Type B pancreatic cell (in vitro differentiated cells): ENCODE measurements around the gene ISY1. TPM values are rescaled to one million over a fixed set of nuclear protein-coding genes. Genes with fewer than 3 reads are reported as not detected.
"Not testable (repeated sequence)": the region's sequence is repeated elsewhere in the genome, so short reads cannot be mapped to it uniquely, and the experiment has no call there.

Experiments used
- DNase-seq: peaks from one replicate; pipeline ENCODE4 v3.0.0; 2021; ENCODE audit warnings: mixed read lengths; ENCODE audit not compliant: unreplicated experiment; ENCODE audit errors: extremely low spot score
- H3K27ac Mint-ChIP-seq: 2 replicates; pipeline ENCODE4 v1.8.0; 2021; ENCODE audit warnings: mild to moderate bottlenecking, mixed read lengths
- H3K27me3 Mint-ChIP-seq: 2 replicates; pipeline ENCODE4 v1.8.0; 2021; ENCODE audit warnings: mixed read lengths
- H3K36me3 Mint-ChIP-seq: 2 replicates; pipeline ENCODE4 v1.8.0; 2021; ENCODE audit warnings: mixed read lengths
- H3K4me1 Mint-ChIP-seq: one replicate; pipeline ENCODE4 v1.8.0; 2021; ENCODE audit warnings: mixed read lengths; ENCODE audit not compliant: unreplicated experiment
- H3K4me3 Mint-ChIP-seq: 2 replicates; pipeline ENCODE4 v1.8.0; 2021; ENCODE audit warnings: mild to moderate bottlenecking, mixed read lengths
- H3K9me3 Mint-ChIP-seq: 2 replicates; pipeline ENCODE4 v1.8.0; 2021; ENCODE audit warnings: mixed read lengths
- CTCF ChIP-seq: fragments of 200-600 bp; sonication (generic); conservative IDR thresholded peaks from 2 replicates; pipeline ENCODE4 v1.5.0; 2021; ENCODE audit warnings: antibody characterized with exemption, mild to moderate bottlenecking
- total RNA-seq: library from RNA; stranded (reverse); gene quantifications from 2 replicates; pipeline ENCODE4 v1.2.1, GENCODE V29; 2021; ENCODE audit warnings: low replicate concordance

The ISY1 gene
- total RNA-seq, 1 donor from 2014 or later, result 33.2 TPM

GRCh38 chr3:129112308-129113052, 48.4 kb downstream of the ISY1 start:
- Mint-ChIP-seq H3K4me3 (no peak overlapping the region), H3K27ac (no peak overlapping the region), H3K36me3 (peaks cover 19% of the 10 kb centered on the region), H3K4me1 (peaks cover 18% of the 10 kb centered on the region), H3K27me3 (no peaks in the 10 kb centered on the region), H3K9me3 (no peaks in the 10 kb centered on the region)
- no peak for TF ChIP-seq CTCF
- no peak for DNase-seq

GRCh38 chr3:129111076-129111780, 49.6 kb downstream of the ISY1 start:
- DNase-seq, H3K4me1 Mint-ChIP-seq, H3K27me3 Mint-ChIP-seq, H3K27ac Mint-ChIP-seq, H3K9me3 Mint-ChIP-seq, H3K4me3 Mint-ChIP-seq: not testable (repeated sequence)
- H3K36me3 Mint-ChIP-seq, result peaks cover 14% of the 10 kb centered on the region

- DNase-seq, result no peak
- Mint-ChIP-seq H3K9me3 (no peaks in the 10 kb centered on the region), H3K4me3 (no peak overlapping the region), H3K4me1 (peaks cover 10% of the 10 kb centered on the region), H3K36me3 (peaks cover 7% of the 10 kb centered on the region), H3K27me3 (no peaks in the 10 kb centered on the region), H3K27ac (no peak overlapping the region)
- no peak for TF ChIP-seq CTCF
Observed at GRCh38 chr3:129107793-129108192, 53.1 kb downstream of the ISY1 start.

DNA sequence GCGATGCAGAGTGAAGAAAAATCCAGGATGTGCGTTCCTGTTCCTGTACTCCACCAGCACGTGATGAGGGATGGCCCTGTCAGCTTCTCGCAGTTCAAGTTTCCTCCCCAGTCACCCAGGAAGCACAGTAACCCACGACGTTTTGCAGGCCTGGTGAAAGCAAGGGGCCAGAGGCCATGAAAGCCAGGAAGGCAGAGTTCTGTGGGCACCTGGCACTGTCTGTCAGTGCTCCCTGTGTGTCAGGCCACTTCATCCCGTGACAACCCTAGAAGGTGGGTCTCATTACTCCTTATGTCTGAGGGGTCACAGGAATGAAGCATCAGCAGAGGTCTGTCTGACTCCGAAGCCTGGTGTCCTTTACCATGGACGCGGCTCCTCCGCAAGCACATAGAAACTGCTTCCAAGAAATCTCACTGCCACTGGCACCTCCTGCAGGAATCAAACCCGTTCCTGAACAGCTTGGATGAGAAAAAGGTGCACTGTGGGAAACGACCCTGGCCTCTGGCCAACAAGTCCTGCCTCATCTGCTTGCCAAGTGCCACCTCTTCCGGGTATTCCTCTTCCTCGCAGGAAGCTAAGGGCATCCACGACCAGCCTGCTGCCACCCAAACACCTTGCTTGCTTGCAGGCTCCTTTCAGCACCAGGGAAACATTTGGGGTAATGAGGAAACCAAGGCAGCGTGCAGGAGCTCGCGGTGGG, 53.8 kb downstream of the ISY1 start:
- no peaks in the 10 kb centered on the region for H3K9me3 Mint-ChIP-seq
- no peak overlapping the region for H3K27ac Mint-ChIP-seq
- peaks cover 10% of the 10 kb centered on the region for H3K4me1 Mint-ChIP-seq
- DNase-seq, result no peak
- H3K27me3 Mint-ChIP-seq, result no peaks in the 10 kb centered on the region
- peaks cover 7% of the 10 kb centered on the region for H3K36me3 Mint-ChIP-seq
- TF ChIP-seq CTCF, result no peak
- no peak overlapping the region for H3K4me3 Mint-ChIP-seq

GRCh38 chr3:129106320-129106719, 54.5 kb downstream of the ISY1 start:
- Mint-ChIP-seq H3K9me3 (no peaks in the 10 kb centered on the region), H3K36me3 (peaks cover 7% of the 10 kb centered on the region), H3K27ac (no peak overlapping the region)

More at GRCh38 chr3:129106320-129106719, 54.5 kb downstream of the ISY1 start:
- H3K27me3 Mint-ChIP-seq, result no peaks in the 10 kb centered on the region
- no peak overlapping the region for H3K4me3 Mint-ChIP-seq
- TF ChIP-seq CTCF, result no peak
- DNase-seq, result no peak
- peaks cover 10% of the 10 kb centered on the region for H3K4me1 Mint-ChIP-seq
